Testis (tissue), 3 donors: ENCODE measurements around the gene CCDC60. TPM values are rescaled to one million over a fixed set of nuclear protein-coding genes. Genes with fewer than 3 reads are reported as not detected.

ENCODE experiments used
- DNase-seq: peaks from one replicate; pipeline ENCODE4 v3.0.0-alpha.2; 2019
- H3K27ac ChIP-seq, 2 donors: fragments of 200-600 bp; sonication (generic); one replicate each; pipeline ENCODE4 v1.5.1; 2019
- H3K27me3 ChIP-seq: fragments of 200-600 bp; sonication (generic); one replicate; pipeline ENCODE4 v1.5.1; 2019
- H3K36me3 ChIP-seq: fragments of 200-600 bp; sonication (generic); one replicate; pipeline ENCODE4 v1.5.1; 2017; ENCODE audit warnings: low read depth; ENCODE audit errors: missing control alignments
- H3K4me1 ChIP-seq: fragments of 200-600 bp; sonication (generic); one replicate; pipeline ENCODE4 v1.5.1; 2019
- H3K4me3 ChIP-seq, 2 donors: fragments of 200-600 bp; sonication (generic); one replicate each; pipeline ENCODE4 v1.5.1; 2017 to 2019
- H3K9me3 ChIP-seq: fragments of 200-600 bp; sonication (generic); one replicate; pipeline ENCODE4 v1.5.1; 2017
- POLR2A ChIP-seq: fragments of 450-650 bp; IDR thresholded peaks from one replicate; pipeline ENCODE4 v1.6.1; 2017; ENCODE audit warnings: antibody characterized with exemption, mild to moderate bottlenecking, moderate library complexity
- WGBS, 2 donors: methylation state at CpG; one replicate each; pipeline ENCODE4 v1.1.5; 2018; 5-methylcytosine and 5-hydroxymethylcytosine counted together
- intact Hi-C: fragments of 100-400 bp; cut with DNase I; formaldehyde crosslinking; loops from one replicate; pipeline ENCODE4 v1.15.1; 2023; ENCODE audit warnings: low total_unique reads
- polyA plus RNA-seq: library from polyadenylated mRNA; stranded (reverse); fragments of 350-450 nt; fragmentation: Illumina TruSeq; extraction: RNeasy Lipid Tissue Mini Kit (QIAGEN cat#74804); gene quantifications from one replicate; pipeline ENCODE4 v1.2.3, GENCODE V29; 2014; ENCODE audit warnings: low read depth, low replicate concordance; ENCODE audit not compliant: insufficient read depth
- total RNA-seq, 2 donors: library from RNA; depleted of rRNA; stranded (reverse); fragments of >200 nt; gene quantifications; one replicate each; pipeline ENCODE4 v1.2.3, GENCODE V29; 2016
- TF ChIP-seq, protein P1 (sequence below), 3 experiments: fragments of 450-650 bp in 2 of 3; fragments of 200-600 bp in 1 of 3; sonication (generic) in 1 of 3; IDR thresholded peaks; one replicate each; pipeline ENCODE4 v1.5.1; 2016 to 2019; ENCODE audit warnings: antibody characterized with exemption in 3 of 3, mild to moderate bottlenecking in 2 of 3, moderate library complexity in 1 of 3

CCDC60 gene
- total and polyA plus RNA-seq, 3 donors from 2014 or later = 5.7 to 35.6 (median 11.4) TPM

DNA sequence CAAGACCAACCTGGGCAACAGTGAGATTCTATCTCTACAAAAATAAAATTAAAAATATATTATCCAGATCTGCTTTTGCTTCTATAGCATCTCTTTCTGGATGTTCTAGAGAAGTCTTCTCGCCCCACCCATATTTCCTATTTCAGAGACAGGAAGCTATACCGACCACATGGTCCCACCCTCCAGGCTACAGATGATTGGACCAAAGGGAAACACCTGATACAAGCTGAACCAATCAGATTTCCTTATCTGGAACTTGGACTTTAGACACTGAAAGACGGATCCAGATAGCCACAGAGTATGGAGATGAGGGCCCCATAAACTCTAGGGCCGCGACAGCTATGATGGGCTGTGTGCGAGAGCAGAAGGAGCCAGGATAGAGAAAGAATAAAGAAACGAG is 48.7 kb downstream of the CCDC60 start:
- TF ChIP-seq, protein P1, sequence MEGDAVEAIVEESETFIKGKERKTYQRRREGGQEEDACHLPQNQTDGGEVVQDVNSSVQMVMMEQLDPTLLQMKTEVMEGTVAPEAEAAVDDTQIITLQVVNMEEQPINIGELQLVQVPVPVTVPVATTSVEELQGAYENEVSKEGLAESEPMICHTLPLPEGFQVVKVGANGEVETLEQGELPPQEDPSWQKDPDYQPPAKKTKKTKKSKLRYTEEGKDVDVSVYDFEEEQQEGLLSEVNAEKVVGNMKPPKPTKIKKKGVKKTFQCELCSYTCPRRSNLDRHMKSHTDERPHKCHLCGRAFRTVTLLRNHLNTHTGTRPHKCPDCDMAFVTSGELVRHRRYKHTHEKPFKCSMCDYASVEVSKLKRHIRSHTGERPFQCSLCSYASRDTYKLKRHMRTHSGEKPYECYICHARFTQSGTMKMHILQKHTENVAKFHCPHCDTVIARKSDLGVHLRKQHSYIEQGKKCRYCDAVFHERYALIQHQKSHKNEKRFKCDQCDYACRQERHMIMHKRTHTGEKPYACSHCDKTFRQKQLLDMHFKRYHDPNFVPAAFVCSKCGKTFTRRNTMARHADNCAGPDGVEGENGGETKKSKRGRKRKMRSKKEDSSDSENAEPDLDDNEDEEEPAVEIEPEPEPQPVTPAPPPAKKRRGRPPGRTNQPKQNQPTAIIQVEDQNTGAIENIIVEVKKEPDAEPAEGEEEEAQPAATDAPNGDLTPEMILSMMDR (IDR thresholded peaks at IDR 0.05) = no peak
- TF ChIP-seq POLR2A = no peak
- intact Hi-C loops = no loop called here
- no peak for DNase-seq
- 78 to 79% methylated on average over 7 of the region's 7 CpGs for WGBS, 2 donors
- no peaks in the 10 kb centered on the region for H3K4me1 ChIP-seq
- H3K27me3 ChIP-seq = no peaks in the 10 kb centered on the region
- H3K4me3 ChIP-seq = no peak overlapping the region
- no peaks in the 10 kb centered on the region for H3K9me3 ChIP-seq
- no peaks in the 10 kb centered on the region for H3K36me3 ChIP-seq
- H3K27ac ChIP-seq = no peak overlapping the region

DNA sequence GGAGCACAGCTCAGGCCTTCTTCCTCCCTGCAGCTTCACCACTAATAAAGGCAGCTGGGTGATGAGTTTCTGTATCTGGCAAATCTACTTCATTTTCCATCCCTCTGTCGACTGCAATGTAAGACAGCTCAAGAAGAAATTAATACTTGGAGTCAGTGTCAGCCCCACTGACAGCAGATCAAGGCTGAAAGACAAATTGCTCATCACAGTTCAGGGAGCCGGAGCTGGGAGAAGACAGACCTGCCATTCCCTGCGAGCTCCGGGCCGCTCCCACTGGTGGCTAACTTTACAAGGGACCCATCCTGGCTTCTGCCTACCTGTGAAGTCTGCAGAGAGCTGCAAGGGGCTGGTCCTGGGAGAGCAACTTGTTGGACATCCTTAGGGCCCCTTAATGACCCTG is 49.8 kb downstream of the CCDC60 start:
- intact Hi-C loops = no loop called here
- TF ChIP-seq POLR2A = no peak
- H3K27ac ChIP-seq = no peak overlapping the region
- no peaks in the 10 kb centered on the region for H3K27me3 ChIP-seq
- H3K4me1 ChIP-seq = no peaks in the 10 kb centered on the region
- WGBS, 2 donors = 74 to 75% methylated on average over 5 of the region's 5 CpGs
- no peaks in the 10 kb centered on the region for H3K36me3 ChIP-seq
- no peak for DNase-seq
- H3K9me3 ChIP-seq = no peaks in the 10 kb centered on the region
- no peak overlapping the region for H3K4me3 ChIP-seq

DNA sequence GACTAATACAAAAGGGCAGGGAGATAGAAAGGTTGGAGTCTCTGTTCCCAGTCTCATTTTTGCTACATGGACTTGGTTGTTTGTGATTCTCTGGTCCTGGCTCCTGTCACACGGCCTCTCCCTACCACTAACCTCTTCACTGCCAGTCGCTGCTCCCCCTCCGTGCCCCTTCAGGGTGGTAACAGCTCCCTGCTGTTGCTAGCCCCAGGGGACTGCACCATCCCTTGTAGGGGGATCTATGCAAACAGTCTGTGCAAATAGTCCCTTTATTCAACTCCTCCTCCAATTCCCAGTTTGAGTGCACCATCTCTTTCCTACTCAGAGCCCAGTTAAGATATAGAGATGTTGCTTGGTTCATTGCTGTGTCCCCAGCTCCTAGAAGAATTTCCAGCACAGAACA is 51.1 kb downstream of the CCDC60 start:
- 56 to 75% methylated on average over 3 of the region's 3 CpGs for WGBS, 2 donors
- no peaks in the 10 kb centered on the region for H3K36me3 ChIP-seq
- no peak for TF ChIP-seq POLR2A
- TF ChIP-seq, protein P1 (IDR thresholded peaks at IDR 0.05) = no peak
- intact Hi-C loops = no loop called here
- no peak for DNase-seq
- H3K27ac ChIP-seq = no peak overlapping the region
- no peaks in the 10 kb centered on the region for H3K27me3 ChIP-seq
- no peaks in the 10 kb centered on the region for H3K4me1 ChIP-seq
- no peaks in the 10 kb centered on the region for H3K9me3 ChIP-seq
- no peak overlapping the region for H3K4me3 ChIP-seq

DNA sequence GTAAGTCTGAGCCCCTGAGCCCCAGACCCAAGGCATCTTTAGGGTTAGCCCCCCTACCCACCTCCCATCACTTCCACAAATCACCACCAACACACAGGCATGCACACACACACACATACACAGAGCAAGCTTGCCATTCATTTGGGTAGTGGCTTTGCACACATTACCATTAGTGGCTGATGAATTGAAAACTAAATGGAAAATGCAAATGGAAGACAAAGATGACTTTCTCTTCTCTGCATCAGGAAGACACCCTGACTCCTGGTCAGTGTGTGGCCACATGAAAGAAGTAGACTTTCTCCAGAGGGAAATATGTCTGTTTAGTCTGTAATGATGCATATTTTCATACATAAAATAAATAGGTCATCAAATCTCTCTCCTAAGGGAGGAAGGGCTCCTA is 55.2 kb downstream of the CCDC60 start:
- Histone ChIP-seq H3K4me1 (no peaks in the 10 kb centered on the region), H3K9me3 (no peaks in the 10 kb centered on the region), H3K36me3 (no peaks in the 10 kb centered on the region), H3K4me3 (no peak overlapping the region), H3K27me3 (no peaks in the 10 kb centered on the region), H3K27ac (no peak overlapping the region)
- TF ChIP-seq, protein P1 (IDR thresholded peaks at IDR 0.05) = no peak
- no peak for TF ChIP-seq POLR2A
- DNase-seq = no peak
- intact Hi-C loops = no loop called here

DNA sequence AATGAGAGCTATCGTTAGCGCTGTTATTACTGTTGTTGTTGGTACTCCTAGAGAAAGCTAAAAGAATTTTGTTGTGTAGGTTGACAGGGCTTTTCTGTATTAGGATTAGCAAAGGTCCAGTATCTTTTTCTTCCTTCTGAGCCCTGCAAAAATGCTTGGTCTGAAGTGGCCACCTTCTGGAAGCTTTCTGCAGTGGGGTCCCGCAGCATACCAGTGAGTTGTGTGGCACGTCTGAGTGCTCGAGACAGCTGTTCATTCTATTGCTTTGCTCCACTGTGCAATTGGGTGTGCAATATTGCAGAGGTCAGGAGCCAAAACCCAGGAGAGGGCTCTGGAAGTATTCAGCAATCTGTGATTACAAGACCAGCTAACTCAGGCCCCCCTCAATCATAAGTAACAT is 57.1 kb downstream of the CCDC60 start:
- no peak overlapping the region for H3K4me3 ChIP-seq
- intact Hi-C loops = no loop called here
- no peaks in the 10 kb centered on the region for H3K36me3 ChIP-seq
- no peak for DNase-seq
- TF ChIP-seq, protein P1 (IDR thresholded peaks at IDR 0.05) = no peak
- no peak for TF ChIP-seq POLR2A
- no peaks in the 10 kb centered on the region for H3K4me1 ChIP-seq
- no peak overlapping the region for H3K27ac ChIP-seq
- H3K9me3 ChIP-seq = no peaks in the 10 kb centered on the region
- WGBS, 2 donors = 65 to 74% methylated on average over 5 of the region's 5 CpGs
- H3K27me3 ChIP-seq = no peaks in the 10 kb centered on the region
